GM12891 (cell line): ENCODE results near the gene GSDMA.

Experiments used
- POLR2A ChIP-seq: IDR thresholded peaks from 2 replicates; pipeline ENCODE4 v1.6.1; 2011; ENCODE audit warnings: low read depth, low read length, control low read depth
- POLR2AphosphoS5 ChIP-seq: IDR thresholded peaks from 2 replicates; pipeline ENCODE4 v1.6.1; 2011; ENCODE audit warnings: low read depth, low read length, control low read depth

GRCh38 chr17:39996800-39997199, 34.0 kb downstream of the GSDMA start:
- 0 out of 2 replicates have a peak, but pooled peaks have one; percentile 35 for TF ChIP-seq POLR2AphosphoS5
- TF ChIP-seq POLR2A = no peak
